GM12874 (cell line): Measurements from ENCODE around the gene SRP68.

ENCODE experiments used
- TF ChIP-seq, protein P1 (sequence below): IDR thresholded peaks from 2 replicates; pipeline ENCODE4 v1.5.1; 2011; ENCODE audit warnings: low read depth, mild to moderate bottlenecking, control low read depth, low read length, moderate library complexity; ENCODE audit not compliant: insufficient read depth

Gene SRP68

DNA sequence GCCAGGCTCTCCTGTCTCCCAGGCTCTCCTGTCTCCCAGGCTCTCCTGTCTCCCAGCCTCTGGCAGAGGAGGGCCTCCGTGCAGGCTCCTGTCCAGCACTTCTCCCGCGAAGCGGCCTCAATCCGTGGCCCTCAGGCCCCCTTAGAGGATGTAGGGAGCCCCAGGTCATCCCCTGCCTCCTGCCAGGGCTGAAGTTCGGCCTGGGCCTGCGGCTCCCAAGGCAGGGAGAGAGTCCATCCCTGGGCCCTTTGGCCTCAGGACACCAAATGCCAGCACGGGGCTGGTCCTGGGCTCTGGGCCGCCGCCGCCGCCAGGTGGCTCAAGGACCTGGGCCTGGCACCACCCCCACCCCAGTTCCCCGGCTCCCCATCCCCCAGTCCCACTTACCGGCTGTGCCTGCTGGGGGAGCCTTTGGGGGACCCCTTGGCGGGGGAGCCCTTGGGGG, 45.6 kb downstream of the SRP68 start:
- TF ChIP-seq, protein P1, sequence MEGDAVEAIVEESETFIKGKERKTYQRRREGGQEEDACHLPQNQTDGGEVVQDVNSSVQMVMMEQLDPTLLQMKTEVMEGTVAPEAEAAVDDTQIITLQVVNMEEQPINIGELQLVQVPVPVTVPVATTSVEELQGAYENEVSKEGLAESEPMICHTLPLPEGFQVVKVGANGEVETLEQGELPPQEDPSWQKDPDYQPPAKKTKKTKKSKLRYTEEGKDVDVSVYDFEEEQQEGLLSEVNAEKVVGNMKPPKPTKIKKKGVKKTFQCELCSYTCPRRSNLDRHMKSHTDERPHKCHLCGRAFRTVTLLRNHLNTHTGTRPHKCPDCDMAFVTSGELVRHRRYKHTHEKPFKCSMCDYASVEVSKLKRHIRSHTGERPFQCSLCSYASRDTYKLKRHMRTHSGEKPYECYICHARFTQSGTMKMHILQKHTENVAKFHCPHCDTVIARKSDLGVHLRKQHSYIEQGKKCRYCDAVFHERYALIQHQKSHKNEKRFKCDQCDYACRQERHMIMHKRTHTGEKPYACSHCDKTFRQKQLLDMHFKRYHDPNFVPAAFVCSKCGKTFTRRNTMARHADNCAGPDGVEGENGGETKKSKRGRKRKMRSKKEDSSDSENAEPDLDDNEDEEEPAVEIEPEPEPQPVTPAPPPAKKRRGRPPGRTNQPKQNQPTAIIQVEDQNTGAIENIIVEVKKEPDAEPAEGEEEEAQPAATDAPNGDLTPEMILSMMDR = no peak

DNA sequence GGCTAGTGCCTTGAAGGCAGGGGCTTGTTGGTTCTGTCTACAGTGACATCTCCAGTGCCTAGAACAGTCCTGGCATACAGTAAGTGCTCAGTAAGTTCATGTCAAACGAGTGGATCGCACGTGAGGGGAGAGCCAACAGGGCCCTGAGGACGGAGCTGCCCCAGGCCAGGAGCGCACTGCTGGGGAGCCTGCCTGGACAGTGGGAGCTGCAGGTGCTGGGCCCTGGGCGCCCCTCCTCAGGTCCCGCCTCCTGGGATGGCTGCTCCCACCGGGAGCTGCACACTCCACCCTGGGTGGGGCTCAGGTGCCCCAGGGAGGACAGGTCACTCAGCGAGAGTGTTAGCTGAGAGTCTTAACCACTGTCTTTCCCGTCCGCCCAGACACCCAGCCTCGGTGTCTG, 47.0 kb downstream of the SRP68 start:
- TF ChIP-seq, protein P1 = no peak

DNA sequence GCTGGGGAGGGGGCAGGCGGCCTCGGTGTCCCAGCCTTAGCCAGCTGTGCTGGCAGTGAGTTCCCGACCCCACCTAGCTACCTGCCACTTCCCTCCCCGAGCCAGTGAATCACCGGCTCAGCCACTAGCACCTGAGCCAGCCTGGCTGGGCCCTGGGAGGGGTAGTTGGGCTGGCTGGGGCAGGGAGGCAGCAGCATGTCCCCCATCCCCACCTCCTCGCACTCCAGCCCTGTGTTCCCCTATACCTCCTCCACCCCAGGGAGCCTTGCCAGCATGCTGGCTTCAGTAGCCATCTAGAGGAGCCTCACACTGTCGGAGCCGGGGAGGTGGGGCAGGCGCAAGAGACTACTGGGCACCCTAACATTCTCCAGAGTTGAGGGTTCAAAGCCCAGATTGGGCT, 48.0 kb downstream of the SRP68 start:
- TF ChIP-seq, protein P1 = no peak

DNA sequence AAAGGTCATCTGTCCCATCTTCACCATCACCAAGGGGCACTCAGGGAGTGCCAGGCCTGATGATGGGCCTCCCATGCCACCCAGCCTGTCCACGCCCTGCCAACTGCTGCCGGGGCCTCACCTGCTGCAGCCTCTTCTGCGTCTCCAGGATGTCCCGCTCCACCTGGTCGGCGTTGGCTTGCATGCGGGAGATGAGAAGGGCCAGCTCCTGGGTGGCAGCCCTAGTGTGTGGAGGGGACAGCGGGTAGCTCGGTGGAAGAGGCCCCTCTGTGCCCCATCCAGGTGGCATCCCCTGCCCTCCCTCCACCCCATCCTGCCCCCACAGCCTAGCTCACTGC, 48.4 kb downstream of the SRP68 start:
- TF ChIP-seq, protein P1 = no peak

DNA sequence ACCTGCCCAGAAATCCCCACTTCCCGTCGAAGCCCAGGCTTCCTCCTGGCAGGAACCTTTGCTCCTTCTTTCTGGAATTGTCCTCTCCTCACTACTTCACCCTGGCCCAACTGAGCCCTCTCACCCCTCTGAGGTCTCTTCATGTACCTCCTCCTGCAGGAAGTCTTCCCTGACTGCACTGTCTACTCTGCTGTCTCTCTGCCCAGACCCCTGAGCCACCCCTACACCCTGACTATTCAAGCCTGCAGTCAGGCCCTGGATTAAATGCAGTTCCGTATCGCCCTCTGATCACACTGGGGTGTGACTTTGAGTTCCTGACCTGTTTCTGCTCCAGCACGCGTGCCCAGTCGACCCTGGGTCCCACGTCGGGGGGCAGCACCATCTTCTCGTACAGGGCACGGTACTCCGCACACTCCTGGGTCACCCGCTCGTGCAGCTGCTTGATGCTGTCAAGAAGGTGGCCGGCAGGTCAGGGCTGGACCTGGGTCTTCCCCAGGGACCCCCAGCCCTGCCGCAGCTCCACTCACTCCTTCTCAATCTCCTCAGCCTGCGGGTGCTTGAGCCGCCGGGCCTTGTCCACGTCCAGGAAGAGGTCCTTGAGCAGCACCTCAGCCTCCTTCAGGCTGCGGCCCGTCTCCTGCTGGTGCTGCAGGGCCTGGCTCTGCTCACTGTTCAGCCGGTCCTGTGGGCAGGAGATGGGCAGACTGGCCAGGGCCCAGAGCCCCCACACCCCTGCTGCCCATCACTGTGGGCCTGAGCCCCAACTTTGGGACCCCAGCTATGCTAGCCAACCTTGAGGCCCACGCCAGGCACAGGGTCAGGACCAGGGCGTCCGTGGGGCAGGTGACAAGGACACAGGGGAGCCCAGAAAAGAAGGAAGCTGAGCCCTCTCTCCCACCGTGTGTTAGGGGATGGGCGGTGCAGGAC, 49.1 kb downstream of the SRP68 start:
- TF ChIP-seq, protein P1 = no peak

DNA sequence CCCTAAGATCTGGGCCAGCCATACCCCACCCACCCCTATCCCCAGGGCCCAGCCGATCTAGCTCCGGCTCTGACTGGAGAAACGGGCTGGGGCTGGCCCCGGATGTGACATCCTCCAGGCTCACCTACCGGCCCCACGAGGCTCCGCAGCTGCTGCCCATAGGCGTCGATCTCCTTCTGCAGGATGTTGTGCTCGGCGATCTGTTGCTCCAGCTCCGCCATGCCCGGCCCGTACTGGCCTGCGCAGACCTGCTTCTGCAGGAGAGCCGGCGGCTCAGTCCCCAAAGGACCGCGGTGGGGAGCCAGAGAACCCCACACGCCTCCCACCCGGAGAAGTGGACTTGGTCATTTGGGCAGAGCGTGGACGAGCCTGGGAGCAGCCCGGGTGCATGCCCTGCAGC, 50.0 kb downstream of the SRP68 start:
- TF ChIP-seq, protein P1 = no peak

DNA sequence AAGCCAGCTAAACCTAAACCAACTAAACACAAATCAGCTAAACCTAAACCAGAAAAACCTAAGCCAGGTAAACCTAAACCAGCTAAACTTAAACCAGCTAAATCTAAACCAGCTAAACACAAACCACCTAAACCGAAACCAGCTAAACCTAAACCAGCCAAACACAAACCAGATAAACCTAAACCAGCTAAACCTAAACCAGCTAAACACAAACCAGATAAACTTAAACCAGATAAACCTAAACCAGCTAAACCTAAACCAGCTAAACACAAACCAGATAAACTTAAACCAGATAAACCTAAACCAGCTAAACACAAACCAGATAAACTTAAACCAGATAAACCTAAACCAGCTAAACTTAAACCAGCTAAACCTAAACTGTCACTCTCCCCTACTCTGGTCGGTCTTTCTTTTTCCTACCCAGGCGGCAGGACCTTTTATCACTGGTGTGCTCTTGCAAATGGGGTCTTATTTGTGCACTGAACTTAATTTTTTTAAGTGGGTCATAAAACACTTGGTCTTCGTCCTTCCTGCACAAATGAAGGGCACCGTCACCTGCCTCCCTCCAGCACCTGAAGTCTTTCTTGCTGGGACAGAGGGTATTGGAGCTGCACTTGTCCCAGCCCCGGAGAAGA, 52.4 kb downstream of the SRP68 start:
- TF ChIP-seq, protein P1 = no peak
